Sigmoid colon (tissue), 4 donors: ENCODE measurements around the gene TCAP.

Experiments used
- CTCF ChIP-seq, 4 experiments: fragments of 450-650 bp in 3 of 4; fragments of 200-600 bp in 1 of 4; IDR thresholded peaks; one replicate each; pipeline ENCODE4 v1.5.1; 2016 to 2019; ENCODE audit warnings: antibody characterized with exemption in 4 of 4, mild to moderate bottlenecking in 3 of 4, moderate library complexity in 2 of 4
- EP300 ChIP-seq, 4 donors: sonication (generic); formaldehyde crosslinking; IDR thresholded peaks; one replicate each; pipeline ENCODE4 v1.6.1; 2017; ENCODE audit warnings: antibody characterized with exemption in 4 of 4

GRCh38 chr17:39705786-39706348 lies 40.7 kb downstream of the TCAP start:
- TF ChIP-seq EP300 (IDR thresholded peaks at IDR 0.05) (no peak), CTCF (IDR thresholded peaks at IDR 0.05) (no peak)
